ENCODE results near the gene TMC8.

DNA sequence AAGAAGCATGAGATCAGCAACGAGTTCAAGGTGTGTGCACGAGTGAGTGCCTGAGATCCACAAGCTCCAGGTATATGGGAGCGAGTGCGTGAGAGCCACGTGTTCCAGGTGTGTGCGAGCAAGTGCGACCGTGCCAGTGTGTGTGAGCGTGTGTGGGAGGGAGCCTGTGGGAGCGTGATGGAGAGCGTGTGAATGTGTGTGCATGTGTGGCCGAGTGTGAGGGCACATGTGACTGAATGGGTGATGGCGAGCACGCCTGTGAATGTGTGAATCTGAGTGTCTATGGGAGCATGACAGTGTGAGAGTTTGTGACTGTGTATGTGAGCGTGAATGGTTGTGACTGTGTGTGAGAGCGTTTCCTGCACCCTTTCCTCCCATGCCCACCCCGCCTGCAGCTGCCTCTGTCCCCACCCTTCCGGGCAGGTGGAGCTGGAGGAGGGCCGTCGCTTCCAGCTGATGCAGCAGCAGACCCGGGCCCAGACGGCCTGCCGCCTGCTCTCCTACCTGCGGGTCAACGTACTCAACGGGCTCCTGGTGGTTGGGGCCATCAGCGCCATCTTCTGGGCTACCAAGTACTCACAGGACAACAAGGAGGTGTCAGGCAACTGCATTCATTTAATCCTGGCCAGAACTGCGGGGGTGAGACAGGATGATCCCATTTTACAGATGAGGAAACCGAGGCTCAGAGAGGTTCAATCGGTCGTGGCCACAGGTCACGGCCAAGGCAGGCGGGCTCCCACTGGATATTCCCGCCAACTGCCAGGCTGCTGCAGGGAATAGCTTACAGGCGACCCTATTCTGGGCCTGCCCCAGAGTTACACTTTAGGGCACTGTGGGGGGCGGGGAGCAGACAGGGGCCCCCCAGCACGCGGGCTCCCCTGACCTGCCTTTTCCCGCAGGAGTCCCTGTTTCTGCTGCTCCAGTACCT, 3.7 kb downstream of the TMC8 start:
- TF ChIP-seq, protein P1, sequence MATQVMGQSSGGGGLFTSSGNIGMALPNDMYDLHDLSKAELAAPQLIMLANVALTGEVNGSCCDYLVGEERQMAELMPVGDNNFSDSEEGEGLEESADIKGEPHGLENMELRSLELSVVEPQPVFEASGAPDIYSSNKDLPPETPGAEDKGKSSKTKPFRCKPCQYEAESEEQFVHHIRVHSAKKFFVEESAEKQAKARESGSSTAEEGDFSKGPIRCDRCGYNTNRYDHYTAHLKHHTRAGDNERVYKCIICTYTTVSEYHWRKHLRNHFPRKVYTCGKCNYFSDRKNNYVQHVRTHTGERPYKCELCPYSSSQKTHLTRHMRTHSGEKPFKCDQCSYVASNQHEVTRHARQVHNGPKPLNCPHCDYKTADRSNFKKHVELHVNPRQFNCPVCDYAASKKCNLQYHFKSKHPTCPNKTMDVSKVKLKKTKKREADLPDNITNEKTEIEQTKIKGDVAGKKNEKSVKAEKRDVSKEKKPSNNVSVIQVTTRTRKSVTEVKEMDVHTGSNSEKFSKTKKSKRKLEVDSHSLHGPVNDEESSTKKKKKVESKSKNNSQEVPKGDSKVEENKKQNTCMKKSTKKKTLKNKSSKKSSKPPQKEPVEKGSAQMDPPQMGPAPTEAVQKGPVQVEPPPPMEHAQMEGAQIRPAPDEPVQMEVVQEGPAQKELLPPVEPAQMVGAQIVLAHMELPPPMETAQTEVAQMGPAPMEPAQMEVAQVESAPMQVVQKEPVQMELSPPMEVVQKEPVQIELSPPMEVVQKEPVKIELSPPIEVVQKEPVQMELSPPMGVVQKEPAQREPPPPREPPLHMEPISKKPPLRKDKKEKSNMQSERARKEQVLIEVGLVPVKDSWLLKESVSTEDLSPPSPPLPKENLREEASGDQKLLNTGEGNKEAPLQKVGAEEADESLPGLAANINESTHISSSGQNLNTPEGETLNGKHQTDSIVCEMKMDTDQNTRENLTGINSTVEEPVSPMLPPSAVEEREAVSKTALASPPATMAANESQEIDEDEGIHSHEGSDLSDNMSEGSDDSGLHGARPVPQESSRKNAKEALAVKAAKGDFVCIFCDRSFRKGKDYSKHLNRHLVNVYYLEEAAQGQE (IDR thresholded peaks at IDR 0.05): no peak
- TF ChIP-seq, protein P2, sequence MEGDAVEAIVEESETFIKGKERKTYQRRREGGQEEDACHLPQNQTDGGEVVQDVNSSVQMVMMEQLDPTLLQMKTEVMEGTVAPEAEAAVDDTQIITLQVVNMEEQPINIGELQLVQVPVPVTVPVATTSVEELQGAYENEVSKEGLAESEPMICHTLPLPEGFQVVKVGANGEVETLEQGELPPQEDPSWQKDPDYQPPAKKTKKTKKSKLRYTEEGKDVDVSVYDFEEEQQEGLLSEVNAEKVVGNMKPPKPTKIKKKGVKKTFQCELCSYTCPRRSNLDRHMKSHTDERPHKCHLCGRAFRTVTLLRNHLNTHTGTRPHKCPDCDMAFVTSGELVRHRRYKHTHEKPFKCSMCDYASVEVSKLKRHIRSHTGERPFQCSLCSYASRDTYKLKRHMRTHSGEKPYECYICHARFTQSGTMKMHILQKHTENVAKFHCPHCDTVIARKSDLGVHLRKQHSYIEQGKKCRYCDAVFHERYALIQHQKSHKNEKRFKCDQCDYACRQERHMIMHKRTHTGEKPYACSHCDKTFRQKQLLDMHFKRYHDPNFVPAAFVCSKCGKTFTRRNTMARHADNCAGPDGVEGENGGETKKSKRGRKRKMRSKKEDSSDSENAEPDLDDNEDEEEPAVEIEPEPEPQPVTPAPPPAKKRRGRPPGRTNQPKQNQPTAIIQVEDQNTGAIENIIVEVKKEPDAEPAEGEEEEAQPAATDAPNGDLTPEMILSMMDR (IDR thresholded peaks at IDR 0.05): peak; percentile 65
- no peak for TF ChIP-seq ZFP36 (IDR thresholded peaks at IDR 0.05; ENCODE audit: borderline replicate concordance, partially characterized antibody)
- TF ChIP-seq JUNB (IDR thresholded peaks at IDR 0.05): no peak
- TF ChIP-seq RFX5 (IDR thresholded peaks at IDR 0.05): no peak
